Stimulated activated CD8-positive, alpha-beta memory T cell treated with anti-CD3 and anti-CD28 coated beads, Interleukin-12 subunit alpha, Interleukin-12 subunit beta, amount 100 ng/mL, for 4 hours (primary cell): ENCODE measurements around the gene LAMA4.
"Not testable (repeated sequence)": the region's sequence is repeated elsewhere in the genome, so short reads cannot be mapped to it uniquely, and the experiment has no call there.

ENCODE experiments used
- DNase-seq: peaks from one replicate; pipeline ENCODE4 v3.0.0-alpha.2; 2020; ENCODE audit warnings: low read depth

LAMA4 gene

DNA sequence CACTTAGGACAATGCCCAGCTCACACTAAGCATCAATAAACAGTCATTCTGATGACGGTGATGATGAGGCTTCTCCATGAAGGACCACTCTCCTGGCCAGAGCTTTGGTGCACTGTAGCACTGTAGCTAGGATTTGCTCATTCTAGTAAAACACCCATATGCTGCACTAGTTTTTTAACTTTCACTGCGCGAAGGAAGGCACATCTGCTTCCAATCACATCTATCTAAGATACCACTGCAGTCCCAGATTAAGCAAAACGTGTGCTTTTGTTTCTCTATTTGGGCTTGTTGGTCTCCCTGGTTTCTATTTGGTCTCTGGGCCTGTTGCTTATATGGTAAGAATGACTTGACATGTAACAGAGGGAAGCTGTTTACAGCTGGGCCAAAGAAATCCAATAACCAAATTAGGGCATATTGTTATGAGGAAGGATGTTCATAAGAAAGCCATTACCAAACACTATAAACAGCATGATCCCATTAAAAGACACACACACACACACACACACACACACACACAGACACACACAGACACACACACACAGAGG lies 104.6 kb downstream of the LAMA4 start:
- DNase-seq: no peak

DNA sequence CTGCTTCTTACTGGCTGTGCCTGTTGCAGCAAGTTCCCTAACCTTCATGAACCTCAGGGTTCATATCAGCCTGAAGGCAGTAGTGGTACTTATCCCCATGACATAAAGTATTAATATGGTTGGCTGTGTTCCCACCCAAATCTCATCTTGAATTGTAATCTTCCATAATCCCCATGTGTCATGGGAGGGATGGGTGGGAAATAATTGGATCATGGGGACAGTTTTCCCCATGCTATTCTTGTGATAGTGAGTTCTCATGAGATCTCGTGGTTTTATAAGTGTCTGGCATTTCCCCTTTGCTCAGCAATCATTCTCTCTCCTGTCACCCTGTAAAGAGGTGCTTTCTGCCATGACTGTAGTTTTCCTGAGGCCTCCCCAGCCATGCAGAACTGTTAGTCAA lies 105.1 kb downstream of the LAMA4 start:
- no peak for DNase-seq

DNA sequence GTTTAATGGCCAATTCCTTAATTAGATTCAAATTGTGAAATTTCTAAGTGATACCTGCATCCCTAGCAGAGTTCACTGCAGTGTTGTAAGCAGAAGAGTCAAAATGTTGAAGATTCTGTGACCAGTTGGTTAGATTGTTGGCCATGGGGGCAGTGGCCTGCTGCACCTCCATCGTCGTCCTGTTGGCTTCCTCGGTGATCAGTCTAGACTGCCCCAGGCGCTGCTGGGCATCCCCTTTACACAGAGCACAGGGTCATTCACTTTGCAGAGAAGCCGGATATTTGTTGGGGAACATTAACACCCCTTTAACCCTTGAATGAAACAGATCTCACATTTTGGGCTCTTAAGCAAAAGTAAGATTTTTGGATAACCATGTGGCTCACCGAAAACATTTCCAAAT lies 106.3 kb downstream of the LAMA4 start:
- no peak for DNase-seq

DNA sequence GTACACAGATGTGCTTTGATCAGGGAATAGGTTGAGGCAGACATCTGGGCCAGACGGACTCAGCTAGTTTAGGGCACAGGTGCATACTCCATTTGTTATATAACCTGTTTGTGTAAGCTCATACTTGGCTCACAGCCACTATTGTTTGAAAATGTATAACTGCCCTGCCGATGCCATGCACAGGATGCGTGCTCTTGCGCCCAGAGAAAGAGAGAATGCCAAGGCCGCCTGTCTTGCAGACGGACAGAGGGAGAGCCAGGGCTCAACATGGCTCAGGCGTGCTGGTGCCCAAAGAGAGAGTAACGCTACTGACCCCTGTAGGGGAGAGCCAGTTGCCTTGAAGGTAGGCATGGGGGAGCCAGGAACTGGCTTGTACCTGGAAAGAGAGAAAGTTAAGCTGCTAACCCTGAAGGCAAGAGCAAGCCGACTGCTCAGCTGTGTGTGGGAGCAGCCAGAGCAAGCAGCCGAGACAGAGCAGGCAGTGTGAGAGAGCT lies 109.2 kb downstream of the LAMA4 start:
- DNase-seq: no peak

DNA sequence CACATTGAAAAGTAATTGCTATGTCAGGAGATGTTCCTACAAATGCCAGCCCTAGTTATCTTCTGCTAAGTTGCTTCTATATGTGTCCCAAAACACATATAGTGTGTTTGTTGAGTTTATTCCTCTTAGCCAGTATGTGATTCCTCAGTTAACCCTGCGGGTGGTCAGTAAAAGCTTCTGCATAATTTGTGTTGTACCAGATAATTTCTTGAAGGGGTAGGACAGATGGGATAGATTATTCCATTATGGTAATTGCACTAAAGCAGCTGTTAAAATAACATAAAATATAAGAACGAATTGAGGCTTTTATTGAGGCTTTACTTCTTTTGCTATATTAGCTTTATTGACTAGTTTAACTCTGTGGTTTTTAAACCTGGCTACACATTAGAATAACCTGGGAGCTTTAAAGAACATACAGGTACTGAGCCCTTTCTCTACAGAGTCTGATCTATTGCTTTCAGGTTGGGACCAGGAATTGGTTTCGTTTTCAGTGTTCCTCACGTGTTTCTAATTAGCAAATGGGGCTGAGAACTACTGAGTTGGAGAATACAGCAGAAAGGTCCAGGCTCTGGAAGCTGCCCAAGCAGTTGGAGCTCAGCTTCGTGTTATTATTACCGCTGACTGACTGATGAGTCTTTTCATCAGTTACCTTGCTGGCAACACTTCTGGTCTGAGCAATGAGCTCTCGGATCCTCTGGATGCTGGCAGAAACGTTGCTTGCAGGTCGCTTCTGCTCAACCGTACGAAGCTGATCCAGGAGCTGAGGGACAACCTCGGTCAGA lies 110.0 kb downstream of the LAMA4 start:
- DNase-seq: no peak

DNA sequence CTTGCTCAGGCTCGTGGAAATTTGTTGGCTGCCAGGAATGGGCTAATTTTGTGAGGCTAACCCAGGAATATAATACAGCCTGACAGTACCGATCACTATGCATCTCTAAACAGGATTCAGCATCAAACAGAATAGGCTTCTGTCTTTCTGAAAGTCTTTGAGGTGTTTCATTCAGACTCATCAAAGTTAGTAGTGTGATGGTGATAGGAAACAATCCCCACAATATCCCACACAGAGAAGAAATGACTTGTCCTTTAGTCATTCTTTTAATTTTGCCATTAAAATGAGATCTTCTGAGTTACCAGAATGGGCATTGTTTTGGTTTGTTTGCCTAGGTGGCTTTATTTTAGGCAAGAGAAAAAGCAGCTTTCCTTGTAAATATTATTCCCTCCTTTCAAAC lies 112.7 kb downstream of the LAMA4 start:
- no peak for DNase-seq

DNA sequence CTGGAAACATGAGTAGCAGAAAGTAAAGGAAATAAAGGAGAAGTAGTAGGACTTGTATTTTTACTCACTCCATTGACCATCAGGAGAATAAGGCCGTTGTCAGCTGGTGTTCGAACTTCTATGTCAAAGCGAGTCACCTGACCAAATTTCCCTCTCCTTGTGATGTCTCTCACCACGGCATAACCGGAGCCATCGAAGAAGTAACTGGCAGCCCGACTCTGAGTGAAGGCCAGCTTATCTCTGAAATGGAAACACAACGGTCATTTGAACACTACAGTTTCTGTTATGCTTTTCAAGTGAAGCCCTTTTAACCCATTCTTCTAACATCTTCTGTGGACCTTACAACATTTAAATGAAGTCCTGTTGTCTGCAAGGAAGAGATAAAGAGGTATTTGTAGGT lies 115.3 kb downstream of the LAMA4 start:
- no peak for DNase-seq

DNA sequence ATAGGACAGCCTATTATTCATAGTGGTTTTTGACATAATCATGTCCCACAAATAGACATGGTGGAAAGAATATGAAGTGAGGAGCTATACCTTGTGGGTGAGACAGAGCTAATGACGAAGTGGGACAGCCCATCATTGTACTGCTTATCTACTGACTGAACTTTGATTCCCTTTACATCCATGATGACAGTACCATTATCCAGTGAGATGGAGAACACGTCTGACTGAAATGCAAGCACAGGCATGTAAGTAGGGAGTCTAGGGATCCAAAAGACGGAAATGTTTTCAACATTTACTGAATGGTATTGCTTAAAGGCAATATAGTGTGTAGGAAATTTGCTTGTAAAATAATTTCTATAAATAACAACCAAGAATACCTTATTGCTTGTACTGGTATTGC lies 123.5 kb downstream of the LAMA4 start:
- DNase-seq: no peak

DNA sequence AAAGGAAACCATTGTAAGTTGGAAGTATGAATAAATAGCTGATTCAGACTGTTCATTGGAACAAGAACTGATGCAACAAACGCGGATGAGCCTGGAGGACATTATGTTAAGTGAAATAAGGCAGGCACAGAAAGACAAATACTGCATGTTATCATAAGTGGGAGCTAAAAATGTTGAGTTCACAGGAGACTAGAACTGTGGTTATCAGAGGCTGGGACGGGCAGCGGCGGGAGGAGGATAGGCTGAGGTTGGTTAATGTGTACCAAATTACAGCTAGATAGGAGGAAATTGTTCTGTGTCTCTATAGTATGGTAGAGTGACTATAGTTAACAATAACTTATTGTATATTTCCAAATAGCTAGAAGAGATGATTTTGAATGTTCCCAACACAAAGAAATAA lies 126.2 kb downstream of the LAMA4 start:
- no peak for DNase-seq

DNA sequence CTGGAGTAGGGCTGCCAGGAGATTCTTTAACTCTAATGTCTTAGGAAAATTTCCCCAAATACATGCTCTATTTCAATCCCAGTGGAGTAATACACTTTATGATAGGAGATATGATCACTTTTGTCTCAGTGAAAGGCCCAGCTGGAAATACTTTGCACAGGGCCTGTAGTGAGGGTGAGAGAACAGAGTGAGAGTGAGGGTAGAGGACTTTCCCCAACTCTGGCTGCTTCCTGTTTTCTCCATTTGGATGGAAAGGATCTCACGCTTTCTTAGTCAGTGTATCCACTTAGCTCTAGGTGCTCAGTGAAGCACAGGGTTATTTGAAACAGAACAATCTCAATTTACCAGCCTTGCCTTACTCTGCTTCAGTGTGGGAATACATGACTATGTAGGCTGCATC lies 130.4 kb downstream of the LAMA4 start:
- no peak for DNase-seq

DNA sequence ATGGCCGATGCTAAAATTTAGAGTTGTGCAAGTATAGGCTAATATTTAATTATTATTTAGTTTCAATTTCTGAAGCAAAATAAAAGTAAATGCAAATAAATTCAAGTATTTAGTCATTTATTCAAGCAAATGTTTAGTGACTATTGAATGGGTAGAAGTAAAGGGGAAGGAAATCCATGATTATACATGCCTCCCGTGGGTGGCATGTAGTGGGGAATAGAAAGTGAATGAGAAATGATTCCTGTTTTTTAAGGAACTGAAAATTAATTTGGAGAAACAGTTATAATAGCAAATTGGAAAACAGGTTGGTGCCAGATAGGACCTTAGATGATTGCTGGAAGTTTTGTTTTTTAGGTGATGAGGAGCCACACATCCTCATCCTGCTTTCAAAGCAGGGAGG lies 131.6 kb downstream of the LAMA4 start:
- DNase-seq: no peak

DNA sequence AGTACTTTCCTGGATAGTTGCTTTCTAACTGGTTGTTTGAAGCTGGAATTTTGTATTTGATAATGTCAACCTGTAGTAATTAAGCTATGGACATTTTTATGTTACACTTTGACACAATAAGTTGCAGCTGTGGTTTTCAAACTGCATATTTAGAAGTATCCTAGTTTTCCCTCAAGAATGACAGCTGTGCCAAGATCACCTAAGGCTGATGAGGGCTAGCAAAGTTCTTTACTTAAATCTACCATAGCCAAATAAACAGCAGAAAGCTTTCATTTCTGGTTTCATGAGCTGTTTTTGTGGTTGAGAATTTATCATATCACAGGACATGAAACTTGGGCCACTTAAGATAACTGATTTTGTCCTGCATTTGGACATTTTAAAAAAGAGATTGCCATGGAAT lies 136.3 kb downstream of the LAMA4 start:
- no peak for DNase-seq

DNA sequence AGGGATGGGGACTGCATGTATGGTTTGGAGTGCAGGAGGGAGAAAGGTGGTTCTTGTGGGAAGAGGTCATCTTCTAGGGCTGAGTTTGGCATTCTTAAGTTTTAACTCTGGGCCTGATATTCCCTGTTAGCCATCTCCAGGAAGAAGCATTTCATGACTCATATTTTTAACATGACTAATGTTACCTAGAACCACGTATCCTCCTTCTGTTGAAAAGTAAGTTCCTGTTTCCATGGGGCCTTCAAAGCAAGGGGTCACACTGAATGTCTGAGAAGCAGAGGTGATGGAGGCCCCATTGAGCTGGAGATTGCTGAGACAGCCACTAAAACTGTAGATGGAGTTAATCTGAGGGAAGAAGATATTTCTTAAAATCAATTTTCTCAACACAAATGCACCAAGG lies 136.8 kb downstream of the LAMA4 start:
- DNase-seq: no peak

DNA sequence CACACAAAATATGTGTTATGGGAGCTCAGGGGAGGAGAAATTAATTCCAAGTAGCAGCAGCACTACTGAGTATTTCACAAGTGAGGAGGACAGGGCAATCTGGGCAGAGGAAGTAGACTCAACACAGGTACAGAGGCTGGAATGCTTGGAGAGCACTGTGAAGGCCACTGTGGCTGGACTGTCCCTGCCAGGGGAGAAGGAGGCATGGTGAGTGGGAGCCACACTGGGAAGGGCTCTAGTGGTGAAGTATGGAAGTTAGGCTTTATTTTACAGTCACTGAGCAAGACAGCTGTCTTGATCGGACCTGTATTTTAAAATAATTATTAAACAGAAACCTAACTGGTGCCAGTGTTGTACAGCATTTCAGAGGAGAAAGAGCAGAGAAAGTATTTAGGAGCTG lies 138.1 kb downstream of the LAMA4 start:
- no peak for DNase-seq

DNA sequence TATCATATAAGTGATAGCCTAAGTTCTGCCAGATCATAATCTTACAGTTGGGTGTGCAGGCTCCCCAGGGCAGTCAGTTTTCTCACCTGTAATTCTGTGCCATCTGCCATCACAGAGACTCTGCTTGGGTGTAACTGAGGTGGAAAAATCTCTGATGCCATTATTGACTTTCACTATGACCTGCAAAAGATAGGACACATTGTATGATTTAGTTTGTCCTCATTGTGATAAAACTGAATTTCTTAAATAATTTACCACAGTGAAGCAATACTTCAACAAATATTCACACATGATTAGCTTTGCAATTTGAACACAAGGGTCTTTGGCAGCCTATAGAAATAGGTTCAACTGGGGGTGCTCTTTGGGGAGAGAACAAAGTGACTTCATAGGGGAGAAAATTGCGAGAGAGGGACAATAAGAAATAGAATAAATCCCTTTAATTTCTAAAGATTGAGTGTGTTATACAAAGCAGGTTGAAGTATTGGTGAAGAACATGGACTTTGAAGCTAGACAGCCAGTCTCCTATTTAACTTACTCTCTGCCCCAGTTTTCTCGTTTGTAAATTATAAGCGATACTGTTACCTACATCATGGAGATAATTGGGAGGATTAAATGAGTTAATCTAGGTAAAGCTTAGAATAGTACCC lies 139.7 kb downstream of the LAMA4 start:
- no peak for DNase-seq

DNA sequence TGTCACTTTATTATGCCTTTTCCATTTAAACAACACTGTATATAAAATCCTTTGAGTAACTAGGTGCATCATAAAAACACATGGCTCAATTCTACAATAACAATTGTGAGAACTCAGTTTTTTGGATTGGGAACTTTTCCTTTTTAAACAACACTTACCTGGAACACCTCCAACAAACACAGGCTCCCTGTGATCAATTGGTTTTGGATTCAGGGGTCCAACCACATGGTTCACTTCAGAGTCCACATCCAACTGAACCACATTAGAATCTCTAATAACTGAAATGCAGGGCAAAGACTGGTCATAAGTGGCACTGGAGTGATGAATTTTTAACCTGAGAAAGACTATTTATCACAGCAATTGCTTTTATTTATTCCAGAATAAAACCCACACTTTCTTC lies 140.4 kb downstream of the LAMA4 start:
- DNase-seq: no peak

DNA sequence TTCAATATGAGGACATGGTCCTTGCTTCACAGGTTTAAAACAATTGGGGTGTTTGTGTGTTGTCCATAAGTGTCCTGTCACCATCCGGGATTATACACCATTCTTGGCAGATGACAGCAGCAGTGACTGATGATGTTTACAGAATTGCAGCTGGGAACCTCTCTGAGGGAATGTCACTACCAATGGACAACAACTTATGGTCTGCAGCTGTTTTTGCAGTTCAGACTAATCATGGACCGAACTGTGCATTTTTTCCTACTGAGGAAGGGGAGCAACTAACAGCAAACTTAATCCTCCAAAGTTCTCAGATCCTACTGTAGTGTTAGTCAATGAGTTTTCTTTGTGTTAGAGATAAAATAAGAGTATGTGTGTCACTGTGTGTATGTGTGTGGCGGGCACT lies 140.9 kb downstream of the LAMA4 start:
- no peak for DNase-seq

DNA sequence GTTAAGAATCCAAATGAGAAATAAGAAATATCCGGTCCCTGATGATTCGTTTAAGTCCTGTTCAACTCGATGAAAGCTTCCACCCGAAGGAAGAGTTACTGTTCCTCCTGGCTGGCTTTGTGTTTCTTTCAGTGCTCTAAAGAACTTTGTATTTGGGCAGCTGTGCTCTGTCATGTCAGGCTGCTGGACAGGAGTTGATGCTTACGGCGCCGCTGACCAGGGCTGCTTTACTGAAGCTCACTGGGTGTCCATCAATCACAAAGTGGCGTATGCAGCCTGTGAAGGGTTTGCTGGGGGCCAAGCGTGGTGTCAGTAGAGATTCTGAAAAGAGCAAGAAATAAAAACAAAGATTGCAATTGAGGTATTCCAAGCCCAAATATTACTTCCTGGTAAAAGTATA lies 145.1 kb downstream of the LAMA4 start:
- DNase-seq: no peak

DNA sequence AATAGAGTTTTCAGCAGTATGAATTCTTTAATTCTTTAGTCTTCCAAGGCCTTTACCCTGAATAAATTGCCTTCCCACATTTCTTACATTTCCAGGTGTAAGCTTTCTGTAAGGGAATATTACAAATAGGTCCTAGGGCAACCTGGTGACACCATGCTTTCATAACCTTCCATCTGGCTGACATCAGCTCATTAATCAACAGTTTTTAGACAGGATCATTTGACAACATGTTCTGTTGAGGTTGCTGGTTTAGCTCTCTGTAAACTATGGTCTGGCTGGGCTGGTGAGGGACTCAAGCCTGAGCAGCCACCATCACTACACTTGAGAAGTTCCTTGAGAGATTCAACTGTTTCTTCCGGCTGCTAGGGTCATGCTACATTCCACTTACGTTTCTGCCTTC lies 147.8 kb downstream of the LAMA4 start:
- DNase-seq: no peak

DNA sequence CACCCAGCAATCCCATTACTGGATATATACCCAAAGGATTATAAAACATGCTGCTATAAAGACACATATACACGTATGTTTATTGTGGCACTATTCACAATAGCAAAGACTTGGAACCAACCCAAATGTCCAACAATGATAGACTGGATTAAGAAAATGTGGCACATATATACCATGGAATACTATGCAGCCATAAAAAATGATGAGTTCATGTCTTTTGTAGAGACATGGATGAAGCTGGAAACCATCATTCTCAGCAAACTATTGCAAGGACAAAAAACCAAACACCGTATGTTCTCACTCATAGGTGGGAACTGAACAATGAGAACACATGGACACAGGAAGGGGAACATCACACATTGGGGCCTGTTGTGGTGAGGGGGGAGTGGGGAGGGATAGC lies 148.3 kb downstream of the LAMA4 start:
- DNase-seq: not testable (repeated sequence)

DNA sequence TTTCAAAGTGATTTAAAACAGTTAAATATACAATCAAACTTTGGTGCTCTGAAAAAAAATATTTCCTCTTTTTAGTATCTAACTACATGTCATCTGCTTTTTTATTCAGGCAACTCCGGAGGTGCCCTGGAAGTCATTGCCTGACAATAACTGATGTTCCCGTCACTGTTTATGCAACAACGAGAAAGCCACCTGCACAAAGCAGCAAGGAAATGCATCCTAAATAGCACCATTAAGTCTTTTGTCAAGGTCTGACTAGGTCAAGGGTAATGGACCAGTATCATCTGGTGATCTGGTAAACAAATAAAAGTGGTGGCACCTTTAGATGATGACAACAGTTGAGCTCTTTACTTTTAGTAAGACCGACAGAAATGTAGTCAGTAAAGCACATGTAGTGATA lies 153.8 kb downstream of the LAMA4 start:
- DNase-seq: no peak

DNA sequence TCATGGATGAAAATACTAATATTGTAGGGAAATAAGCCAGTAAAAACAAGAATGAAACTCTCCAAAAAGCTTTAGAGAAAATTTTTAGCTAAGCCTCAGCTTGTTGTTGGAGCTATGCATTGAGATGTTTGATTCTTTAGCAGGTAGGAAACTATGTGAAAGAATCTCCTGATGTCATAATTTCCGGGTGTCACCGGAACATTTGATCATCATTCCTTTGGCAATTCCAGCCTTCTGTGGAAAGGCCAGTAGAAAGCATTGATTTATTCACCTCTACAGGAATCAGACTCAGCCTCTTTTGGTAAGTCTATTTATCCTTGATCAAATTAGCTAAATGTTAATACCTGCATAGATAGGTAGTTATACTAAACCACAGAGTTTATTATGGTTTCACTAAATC lies 157.5 kb downstream of the LAMA4 start:
- DNase-seq: no peak

DNA sequence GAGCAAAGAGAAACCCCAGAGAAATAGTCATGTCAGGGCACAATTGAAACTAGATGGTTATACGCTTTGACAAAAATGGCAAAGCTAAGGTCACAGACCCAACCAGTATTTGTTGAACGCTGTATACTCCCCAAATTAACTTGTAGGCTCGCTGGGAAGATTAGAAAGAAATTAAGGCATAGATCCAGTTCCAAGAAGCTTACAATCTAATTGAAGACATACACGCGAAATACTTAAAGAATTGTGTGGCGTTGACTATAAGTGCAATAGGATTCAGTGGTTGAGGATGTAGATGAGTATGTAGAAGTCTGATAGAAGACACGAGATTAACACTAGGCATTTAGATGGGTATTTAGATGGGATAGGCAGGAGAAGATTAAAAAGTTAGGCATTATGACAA lies 166.5 kb downstream of the LAMA4 start:
- no peak for DNase-seq
